AG10803 (cell line): ENCODE data around the gene SLC5A2.

ENCODE experiments used
- DNase-seq: peaks from one replicate; pipeline ENCODE4 v3.0.0; 2010; ENCODE audit warnings: low read depth
- H3K4me3 ChIP-seq: 2 replicates; pipeline ENCODE4 v1.5.1; 2011; ENCODE audit warnings: mild to moderate bottlenecking, low read length, control low read depth
- CTCF ChIP-seq: conservative IDR thresholded peaks from 2 replicates; pipeline ENCODE4 v1.5.1; 2011; ENCODE audit warnings: mild to moderate bottlenecking, low read length, control low read depth, inconsistent platforms

The SLC5A2 gene

GRCh38 chr16:31487720-31488467 lies 5.0 kb downstream of the SLC5A2 start:
- TF ChIP-seq CTCF, result no peak
- no peak for DNase-seq
- peak overlapping the region; percentile 60 for H3K4me3 ChIP-seq

GRCh38 chr16:31488468-31489297 lies 5.8 kb downstream of the SLC5A2 start:
- DNase-seq, result no peak
- no peak for TF ChIP-seq CTCF
- peak overlapping the region; percentile 60; the same call in 1 of the 2 replicates for H3K4me3 ChIP-seq

- DNase-seq, result no peak
- no peak overlapping the region for H3K4me3 ChIP-seq
- TF ChIP-seq CTCF, result no peak
These were observed 6.3 kb downstream of the SLC5A2 start for GRCh38 chr16:31489298-31489564.

GRCh38 chr16:31489616-31490584 lies 7.0 kb downstream of the SLC5A2 start:
- DNase-seq, result no peak
- H3K4me3 ChIP-seq, result no peak overlapping the region
- TF ChIP-seq CTCF, result no peak

GRCh38 chr16:31491778-31492418 lies 9.0 kb downstream of the SLC5A2 start:
- no peak overlapping the region for H3K4me3 ChIP-seq
- no peak for TF ChIP-seq CTCF
- DNase-seq, result no peak

- TF ChIP-seq CTCF, result no peak
- no peak overlapping the region for H3K4me3 ChIP-seq
- no peak for DNase-seq
These were observed 10.7 kb downstream of the SLC5A2 start for GRCh38 chr16:31493506-31494125.
